GM21381 (cell line): ENCODE results near the gene NT5C3B.

Experiments used
- ATAC-seq: cut with Tn5 transposase; IDR thresholded peaks from one replicate; pipeline ENCODE4 v1.9.1; 2021; ENCODE audit warnings: mild to moderate bottlenecking, moderate library complexity; ENCODE audit not compliant: unreplicated experiment

The NT5C3B gene

DNA sequence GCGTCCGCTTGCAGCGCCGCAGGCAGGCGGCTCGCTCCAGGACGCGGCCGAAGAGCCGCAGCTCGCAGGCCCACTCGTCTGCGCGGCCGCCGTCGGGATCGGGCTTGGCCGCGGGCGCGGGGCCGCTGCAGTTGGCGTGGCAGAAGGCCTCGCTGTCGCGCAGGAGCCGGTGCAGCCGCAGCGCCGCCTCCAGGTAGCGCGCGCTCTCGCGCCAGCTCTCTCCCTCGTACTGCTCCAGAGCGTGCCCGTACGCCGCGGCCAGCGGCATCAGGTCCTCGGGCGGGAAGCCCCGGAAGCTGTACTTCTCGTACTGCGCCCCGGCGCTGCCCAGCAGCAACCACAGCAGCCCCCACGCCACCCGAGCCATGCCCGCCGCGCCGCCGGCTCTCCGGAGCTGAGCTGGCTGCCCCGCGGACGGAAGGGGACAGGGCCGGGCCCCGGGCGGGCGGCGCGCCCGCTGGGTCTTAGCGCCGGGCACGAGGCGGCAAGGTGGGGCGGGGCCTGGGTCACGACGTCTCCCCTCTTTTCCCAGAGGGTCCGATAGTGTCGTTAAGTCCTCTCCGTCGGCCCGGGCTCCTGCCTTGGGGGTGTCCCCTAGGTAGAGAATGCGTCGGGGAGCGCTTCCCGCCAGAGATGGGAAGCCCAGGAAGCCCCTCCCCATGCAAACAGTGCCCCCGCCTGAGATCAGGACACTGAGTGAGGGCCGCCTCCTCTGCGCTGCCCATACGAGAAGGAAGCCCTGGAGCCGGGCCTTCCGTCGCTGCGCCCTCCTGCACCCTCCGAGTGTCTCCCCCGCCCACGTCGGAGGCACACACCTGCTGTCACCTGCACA, 24.3 kb downstream of the NT5C3B start, which contains the start of gene P3H4:
P3H4 (minus strand) TSS at position 401 of the 832 bp plus-strand sequence; CDS start at position 367, 34 bp downstream.
- peak; percentile 77 for ATAC-seq

DNA sequence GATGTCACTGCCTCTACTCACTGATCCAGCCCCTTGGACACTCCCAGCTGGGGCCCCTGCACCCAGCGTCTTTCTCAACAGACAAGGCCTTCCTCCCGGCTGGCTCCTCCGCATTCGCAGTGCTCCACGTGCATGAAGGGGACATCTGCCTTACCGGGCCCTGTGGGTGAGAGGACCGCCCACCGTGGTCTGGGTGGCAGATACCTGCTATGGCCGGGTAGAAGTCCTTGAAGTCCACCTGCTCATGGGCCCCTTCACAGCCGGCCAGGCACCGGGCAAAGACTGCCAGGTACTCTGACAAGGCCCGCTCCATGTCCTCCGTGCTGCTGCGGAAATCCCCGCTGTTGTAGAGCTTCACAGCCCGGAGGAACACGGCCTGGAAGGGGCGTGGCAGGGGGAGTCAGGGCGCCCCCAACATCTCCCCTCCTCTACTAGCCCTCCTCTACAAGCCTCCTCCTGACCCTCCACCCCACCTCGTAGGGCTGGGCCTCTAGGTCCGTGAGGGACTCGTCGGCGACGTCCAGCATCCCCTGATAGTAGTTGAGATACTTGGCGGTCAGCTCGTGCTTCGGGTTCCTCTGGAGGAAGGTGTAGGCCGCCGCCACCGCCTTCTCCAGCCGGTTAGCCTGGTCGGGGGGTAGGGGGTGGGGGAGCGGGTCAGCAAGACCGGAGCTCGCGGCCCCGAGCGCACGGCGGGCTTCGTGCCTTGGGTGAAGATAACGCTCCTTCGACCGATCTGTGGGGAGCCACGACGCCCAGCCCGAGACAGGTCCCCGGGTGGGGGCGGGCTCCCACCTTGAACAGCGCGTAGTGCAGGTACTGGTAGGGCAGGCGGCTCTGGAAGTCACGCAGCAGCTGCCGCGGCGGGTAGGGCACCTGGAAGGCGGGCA, 25.1 kb downstream of the NT5C3B start:
- ATAC-seq = no peak

DNA sequence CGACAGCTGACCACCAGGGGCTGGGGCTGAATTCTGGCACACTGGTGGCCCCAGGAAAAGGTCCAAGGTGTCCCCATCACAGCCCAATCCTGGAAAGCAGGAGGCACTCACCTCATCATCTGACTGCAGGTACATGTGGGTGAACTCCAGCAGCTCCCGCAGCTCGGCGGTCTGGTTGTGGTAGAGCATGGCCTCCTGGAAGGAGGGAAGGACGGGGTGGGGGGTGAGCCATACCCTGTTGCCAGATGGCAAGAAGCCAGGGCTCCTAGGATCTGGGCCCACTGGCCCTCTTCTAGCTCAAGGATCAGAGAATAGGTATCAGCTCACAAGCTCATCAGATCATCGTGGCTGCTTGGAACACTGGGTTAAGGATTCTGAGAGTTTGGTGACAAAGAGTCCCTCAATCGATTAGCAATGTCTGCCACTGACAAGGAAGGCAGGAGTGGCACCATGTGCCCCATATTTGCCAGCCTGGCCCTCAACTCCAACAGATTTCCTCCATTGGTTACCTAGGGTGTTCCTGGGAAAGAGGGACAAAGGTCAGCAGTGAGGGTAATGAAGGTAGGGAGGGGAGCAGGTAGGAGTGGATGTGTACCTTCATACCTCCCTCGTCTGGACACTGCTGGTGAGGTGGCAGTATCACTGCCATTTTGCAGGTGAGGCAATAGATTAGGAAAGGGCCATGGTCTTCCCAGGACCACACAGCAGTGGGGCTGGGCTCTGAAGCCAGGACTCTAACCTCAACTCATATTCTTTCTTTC, 29.2 kb downstream of the NT5C3B start:
- no peak for ATAC-seq

DNA sequence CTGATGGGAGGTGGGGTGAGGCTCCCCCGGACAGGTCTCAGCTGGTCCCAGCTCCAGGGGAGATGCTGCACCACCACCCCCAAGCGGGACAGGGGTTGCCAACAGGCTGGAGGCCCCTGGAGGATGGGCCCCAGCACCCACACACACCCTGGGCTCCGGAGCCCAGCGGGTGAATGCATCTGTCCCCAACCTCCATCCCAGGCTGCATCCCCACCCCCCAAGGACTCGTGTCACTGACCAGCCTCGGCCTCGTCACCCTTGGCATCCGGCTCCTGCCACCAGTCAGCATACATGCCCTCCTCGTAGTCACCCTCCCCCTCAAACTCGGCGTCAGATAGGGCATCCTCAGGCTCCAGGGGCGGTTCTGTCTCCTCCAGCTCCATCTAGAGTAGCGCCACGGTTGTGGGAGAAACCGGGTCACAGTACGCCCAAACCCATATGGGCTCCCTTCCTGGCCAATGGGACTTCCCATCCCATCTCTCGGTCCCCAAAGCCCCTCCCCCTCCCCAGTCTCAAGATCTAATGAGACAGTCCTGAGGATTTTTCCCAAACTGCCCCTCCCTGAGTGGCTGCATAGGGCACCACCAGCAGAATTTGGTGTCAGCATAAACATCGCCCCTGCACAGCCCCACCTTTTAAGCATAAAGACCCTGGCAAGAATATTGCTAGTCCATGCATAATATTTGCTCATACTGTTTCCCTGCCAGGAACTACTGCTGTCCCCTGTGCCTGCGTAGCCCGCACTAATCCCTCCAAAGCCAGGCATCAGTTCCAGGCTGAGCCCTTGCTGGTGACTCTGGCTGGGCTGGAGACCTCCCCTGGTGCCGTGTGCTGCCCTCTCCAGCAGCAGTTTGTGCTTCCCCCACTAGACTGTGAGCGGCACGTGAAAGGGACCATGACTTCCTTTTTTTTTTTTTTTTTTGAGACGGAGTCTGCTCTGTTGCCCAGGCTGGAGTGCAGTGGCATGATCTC, 32.7 kb downstream of the NT5C3B start:
- no peak for ATAC-seq

DNA sequence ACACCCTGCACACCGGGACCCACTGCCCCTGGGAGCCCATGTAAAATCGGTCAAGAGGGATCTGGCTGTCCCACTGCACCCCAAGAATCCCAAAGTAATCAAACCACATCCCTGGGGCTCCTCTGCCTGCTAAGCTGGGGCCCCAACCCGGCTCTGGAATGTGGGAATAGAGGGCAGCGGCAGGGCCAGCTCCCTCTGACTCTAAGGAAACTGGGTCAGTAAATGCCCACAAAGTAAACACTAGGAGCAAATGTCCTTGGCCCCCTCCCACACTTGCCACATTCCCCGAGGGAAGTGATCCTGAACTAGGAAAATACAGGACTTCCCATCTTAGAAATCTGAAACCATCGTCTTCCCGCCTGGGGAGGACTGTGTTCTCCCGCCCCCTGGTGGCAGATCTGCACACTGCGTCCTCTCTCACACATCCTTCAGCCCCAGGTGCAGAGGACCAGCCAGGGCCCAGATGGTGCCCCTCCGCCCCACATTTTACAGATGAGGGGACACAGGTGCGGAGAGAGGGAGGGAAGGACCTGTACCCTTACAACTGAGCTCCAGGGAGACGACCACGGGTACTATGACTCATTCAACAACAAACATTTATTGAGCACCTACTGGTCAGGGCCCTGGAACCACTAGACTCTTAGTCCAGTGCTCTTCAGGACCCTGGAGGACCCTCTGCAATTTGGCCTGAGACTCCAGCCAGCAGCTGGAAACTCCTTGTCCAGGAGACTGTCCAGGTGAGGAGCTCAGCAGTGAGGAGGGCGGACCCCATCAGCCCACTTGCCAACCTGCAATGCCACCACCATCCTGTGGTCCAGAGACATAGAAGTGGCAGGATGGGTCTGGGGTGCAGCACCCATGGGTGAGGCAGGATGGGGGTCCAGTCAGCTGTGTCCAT, 34.4 kb downstream of the NT5C3B start:
- no peak for ATAC-seq

DNA sequence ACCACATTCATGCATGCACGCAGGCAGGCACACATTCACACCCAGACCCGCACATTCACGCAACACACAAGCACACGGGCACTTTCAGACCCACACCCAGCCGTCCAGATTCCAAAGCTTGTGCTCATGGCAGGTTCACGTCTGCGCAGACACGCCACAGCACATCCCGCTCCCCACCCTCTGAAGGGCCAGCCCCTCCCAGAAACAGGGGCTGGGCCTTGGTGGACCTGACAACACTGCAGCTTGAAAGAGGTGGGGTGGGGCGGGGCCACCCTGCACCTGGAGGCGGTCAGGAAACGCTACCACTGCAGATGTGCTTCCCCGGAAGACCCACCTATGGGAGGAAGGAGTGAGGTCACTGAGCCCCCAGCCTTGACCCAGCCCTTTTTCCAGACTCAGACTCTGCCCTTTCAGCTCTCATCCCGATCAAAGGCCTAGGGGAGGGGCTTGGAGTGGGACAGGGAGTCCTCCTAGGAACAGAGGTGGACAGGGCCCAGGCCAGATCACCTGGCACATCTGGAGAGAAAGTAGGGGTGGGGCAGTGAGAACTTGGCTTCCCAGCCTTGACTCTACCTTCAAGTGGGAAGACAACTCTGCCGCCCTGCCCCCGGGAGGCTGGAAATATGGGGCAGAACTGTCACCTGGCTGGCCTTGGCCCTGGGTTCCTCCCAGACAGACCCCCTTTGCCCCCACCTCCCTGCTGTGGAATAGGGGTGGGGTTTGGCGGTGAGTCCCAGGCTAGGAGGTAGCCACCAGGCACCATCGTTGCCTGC, 35.2 kb downstream of the NT5C3B start:
- ATAC-seq = no peak

DNA sequence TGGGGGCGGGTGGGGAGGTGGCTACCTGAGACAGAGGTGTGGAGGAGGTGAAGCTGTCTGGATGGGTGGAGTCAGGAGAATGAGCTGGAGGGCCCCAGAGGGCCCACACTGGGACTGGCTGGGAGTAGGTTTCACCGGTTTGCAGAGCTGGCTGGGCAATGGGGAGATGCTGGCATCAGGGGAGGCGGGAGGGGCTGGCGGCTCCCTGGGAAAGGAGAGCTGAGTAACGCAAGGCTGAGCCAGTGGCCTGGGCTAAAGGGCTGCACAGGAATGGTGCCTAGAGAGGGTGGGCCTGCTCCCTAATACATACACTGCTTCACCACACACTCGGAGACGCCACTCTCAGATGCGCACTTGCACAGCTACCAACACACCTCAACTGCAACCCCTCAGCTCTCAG, 36.7 kb downstream of the NT5C3B start:
- no peak for ATAC-seq

DNA sequence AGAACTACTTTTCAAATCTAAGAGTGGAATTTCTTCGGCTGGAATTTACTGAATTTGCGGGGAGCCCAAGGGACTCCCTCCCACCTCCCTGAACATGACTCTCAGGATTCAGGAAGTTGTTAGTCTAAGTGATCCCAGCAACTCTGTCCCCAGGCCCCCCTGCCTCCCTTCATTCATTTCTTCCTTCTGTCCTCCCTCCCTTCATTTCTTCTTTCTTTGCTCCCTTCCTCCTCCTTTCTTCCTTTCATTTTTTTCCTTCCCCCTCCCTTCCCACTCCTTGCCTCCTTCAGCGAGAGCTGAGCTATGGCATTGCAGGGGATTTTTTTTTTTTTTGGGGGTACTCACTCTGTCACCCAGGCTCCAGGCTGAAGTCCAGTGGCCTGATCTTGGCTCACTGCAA, 38.7 kb downstream of the NT5C3B start:
- ATAC-seq = no peak

DNA sequence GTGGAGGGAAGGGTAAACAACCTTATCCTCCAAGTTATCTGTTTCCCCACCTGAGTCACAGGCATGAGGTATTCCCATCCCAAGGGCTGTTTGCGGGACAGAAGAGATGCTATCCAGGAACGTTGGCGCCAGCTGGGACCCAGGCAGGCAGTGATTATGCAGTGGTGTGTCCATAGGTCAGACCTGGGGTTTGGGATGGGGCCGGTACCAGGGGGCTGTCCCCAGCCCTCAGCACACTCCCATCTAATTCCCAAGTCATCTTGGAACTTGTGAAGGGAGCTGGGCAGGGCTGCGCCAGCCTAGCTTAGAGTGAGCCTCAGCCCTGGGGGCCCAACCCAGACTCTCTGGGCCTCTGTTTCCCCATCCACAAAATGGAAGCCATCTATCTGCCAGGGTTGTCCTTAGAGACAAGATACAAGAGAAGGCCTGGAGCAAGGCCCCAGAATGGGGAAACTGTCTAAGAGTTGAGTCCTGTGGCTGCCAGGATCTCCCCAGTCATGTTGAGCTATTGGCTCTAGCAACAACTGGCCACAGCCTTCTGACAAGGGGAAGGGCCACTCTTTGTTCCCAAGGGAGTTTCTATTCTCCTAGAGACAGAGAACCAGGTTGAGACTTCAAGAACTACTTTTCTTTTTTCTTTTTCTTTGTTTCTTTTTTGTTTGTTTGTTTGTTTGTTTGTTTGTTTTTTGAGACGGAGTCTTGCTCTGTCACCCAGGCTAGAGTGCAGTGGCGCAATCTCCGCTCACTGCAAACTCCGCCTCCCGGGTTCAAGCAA, 39.7 kb downstream of the NT5C3B start:
- no peak for ATAC-seq

DNA sequence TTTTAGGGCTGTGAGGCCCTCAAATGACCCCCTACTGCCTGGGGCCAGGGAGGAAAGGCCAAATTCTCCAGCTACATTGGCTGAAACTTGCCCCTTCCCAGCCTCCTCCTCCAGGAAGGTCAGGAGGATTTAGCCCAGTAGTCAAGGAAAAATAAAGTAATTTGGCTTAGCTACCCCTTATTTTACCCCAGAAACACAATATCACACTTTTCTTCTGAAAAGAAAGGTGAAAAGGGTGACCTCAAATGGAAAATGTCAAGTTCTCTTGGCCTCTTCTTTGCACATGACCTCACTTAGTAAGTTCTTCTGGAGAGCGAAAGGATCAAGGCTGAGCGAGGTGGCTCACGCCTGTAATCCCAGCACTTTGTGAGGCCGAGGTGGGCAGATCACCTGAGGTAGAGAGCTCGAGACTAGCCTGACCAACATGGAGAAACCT, 41.5 kb downstream of the NT5C3B start:
- ATAC-seq = no peak

DNA sequence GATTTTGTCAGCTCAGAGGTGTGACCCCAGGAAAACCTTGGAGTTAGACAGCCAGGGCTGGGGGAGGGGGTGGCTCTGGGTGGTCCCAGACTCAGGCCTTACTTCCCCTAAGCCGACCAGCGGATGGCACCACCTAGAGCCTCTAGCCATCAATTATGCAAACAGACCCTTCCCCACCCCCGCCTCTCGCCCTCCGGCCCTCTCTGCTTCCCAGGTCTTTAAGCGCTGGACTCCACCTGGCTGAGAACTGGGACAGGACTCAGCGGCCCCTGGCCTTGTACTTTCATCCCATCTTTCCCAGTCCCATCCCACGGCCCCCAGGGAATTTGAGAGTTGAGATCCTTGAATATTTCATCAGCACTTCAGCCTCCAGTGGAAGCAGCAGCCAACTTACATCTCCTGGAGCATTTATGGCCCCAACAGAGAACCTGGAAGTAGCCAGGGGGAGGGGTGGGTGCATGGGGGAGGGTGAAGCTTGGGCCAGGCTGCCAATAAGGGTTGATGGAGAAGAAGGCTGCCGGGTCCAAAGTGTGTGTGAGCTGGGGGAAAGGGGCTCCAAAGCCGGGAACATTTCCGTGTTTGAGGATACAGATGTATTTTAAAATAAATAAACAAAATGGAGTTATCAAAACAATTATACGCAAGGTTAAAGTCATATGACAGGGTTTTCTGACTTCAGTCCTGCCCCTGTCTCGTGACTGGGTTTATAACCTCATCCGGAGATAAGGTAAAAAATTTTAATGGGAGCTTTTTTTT, 42.1 kb downstream of the NT5C3B start:
- ATAC-seq = no peak

DNA sequence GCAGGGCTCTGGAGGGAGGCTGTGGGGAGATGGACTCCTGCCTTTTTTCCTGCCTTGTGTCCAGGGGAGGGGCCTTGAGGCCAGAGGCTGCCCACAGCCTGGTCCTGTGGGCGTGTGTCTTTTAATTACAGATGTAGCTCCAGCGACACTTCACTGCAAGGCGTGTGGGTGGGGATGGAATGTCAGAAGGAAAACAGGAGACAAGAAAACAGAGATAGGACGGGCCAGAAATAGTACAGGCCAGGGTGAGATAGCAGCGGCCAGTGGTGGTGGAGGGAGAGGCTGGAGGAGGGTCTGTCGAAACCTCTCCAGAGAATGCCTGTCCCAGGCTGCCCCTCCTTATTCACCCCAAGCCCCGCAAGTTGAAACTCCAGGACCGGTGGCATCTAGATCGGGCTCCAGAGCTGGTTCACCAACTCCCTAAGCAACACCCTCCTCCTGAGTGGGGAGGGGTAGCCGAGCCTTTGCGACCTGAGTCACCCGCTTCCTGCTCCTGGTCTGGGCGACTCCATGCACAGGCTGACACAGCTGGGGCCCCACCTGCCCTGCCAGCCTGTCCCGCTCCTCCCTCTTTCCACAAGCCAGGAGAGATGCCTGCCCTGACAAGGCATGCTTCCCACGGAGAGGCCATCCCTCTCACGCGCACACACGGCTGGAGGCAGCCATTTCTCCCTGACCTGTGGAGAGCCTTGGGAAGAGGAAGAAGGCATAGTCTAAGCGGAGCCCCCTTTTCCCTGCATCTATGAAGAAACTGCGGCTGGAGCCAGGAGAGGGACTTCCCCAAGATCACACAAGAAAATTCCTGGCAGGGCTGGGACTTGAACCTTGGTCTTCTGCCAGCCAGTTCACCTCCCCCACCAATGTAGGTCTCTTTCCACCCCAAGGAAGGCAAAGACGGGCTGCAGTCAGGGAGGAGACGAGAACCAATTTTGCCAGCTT, 42.9 kb downstream of the NT5C3B start:
- no peak for ATAC-seq

DNA sequence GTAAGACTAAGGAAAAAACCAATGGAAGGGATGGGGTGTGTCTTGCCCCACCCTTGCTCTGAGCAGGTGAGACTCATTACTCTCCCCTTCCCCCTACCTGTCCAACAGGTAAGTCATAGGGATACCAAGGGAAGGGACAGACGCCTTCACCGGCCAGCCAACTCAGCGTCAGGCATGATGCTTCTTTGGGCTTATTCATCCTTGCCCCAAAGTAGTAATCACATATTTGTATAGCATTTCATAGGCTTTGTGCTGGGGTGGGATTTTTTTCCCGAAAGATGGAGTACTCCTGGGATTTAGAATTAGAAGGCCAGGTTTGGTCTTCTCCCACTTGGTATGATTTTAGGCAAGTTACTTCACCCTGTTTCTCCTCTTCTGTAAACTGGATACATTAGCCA, 49.0 kb downstream of the NT5C3B start:
- ATAC-seq = no peak

DNA sequence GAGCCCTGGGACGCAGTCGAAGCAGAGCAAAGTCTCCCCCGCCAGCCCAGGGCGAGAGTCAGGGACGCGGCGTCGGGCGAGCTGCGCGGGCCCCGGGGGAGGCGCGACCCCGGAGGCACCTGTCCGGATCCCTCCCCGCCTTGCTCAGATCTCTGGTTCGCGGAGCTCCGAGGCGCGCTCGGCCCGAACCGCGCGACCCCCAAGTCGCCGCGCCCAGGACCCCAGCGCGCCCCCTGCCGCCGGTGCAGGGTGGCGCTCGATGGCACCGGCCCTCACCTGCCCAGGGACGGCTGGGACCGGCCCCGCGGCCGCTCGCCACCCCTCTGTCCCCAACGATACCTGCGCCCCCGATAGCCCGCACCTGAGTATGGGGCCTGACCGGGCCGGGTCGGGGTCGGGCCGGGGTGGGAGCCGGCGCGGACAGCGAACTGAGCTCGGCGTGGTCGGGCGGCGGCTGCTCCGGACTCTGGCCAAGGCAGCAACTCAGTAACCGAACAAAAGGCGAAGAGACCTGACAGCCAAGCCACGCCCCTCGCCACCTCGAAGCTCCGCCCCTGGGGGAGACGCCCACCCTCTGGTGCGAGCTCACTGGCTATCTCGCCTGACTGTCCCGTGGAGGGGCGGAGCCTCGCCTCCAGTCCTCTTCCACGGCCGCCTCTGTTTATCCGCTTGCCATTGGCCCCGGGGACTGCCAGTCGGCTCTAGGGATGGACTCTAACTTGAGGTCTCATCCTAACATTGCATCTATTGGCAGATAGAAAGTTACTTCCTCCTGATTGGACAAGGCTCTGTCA, 49.6 kb downstream of the NT5C3B start, which contains the start of gene JUP:
JUP (minus strand) TSS at position 485 of the 794 bp plus-strand sequence. CDS start 14,857 bp downstream, outside the sequence.
- ATAC-seq = peak; percentile 76

DNA sequence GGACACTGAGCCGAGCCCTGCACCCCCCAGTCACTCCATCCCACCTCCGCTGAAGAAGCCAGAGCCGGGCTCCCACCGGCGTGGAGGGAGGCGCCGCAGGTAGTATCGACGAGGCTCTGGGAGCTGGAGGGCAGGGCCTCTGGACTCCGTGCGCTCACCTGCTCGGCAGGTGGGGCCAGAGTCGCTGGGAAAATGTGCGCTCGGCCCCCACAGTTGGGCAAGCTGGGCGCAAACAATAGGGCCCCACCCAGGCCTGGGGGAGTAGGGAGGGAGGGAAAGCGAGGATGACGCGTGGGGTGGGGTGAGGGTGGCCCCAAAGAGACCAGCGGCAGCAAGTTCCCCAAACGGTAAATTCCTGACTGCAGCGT, 50.2 kb downstream of the NT5C3B start:
- ATAC-seq = no peak
